GM12892 (cell line): ENCODE results near the gene FGF1.

Source experiments
- POLR2A ChIP-seq: IDR thresholded peaks from 2 replicates; pipeline ENCODE4 v1.6.1; 2011; ENCODE audit warnings: low read depth, low read length, control low read depth
- POLR2AphosphoS5 ChIP-seq: IDR thresholded peaks from 2 replicates; pipeline ENCODE4 v1.6.1; 2011; ENCODE audit warnings: low read depth, low read length, control low read depth
- TAF1 ChIP-seq: IDR thresholded peaks from 2 replicates; pipeline ENCODE4 v1.6.1; 2011; ENCODE audit warnings: low read depth, mild to moderate bottlenecking, control low read depth, low read length, borderline replicate concordance

- TF ChIP-seq POLR2A = no peak
- TF ChIP-seq TAF1 = no peak
- TF ChIP-seq POLR2AphosphoS5 = no peak
These were observed 88.9 kb downstream of the FGF1 start for GRCh38 chr5:142597025-142597424.
